ENCODE data around the gene SLC6A11.

The SLC6A11 gene

DNA sequence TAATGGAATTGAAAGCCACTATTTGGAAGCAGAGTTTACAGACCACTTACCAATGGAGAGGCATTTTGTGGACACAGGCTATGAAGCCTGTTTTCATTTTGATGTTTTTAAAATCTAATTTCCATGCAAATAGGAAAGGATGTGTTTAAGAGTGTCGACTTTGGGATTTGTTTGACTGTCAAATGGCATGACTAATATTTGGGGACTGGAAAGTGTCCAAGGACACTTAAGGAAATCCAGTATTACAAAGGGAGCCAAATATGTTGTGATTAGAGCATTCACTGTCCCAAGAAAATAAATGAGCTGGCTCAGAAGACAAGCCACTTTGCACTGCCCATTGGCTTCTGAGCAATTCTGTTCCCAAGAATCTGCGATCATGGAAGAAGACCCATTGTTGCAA lies 34.0 kb upstream of the SLC6A11 start:
- ATAC-seq: no peak
- TF ChIP-seq SNAI2 (CRISPR knock-in tag; IDR thresholded peaks at IDR 0.05) (no peak), ZNF70 (CRISPR knock-in tag; IDR thresholded peaks at IDR 0.05) (no peak), ISL1 (CRISPR knock-in tag; IDR thresholded peaks at IDR 0.05) (no peak), OSR1 (CRISPR knock-in tag; IDR thresholded peaks at IDR 0.05) (no peak), ESRRG (CRISPR knock-in tag; IDR thresholded peaks at IDR 0.05) (no peak), ZFP30 (CRISPR knock-in tag; IDR thresholded peaks at IDR 0.05) (no peak), ARNTL (CRISPR knock-in tag; IDR thresholded peaks at IDR 0.05; ENCODE audit: borderline replicate concordance, low read depth) (no peak), CSDC2 (CRISPR knock-in tag; IDR thresholded peaks at IDR 0.05) (no peak), ZNF8 (CRISPR knock-in tag; IDR thresholded peaks at IDR 0.05) (no peak), GLIS3 (CRISPR knock-in tag; IDR thresholded peaks at IDR 0.05) (no peak), ZC3H10 (CRISPR knock-in tag; IDR thresholded peaks at IDR 0.05) (no peak), PPARA (CRISPR knock-in tag; IDR thresholded peaks at IDR 0.05; ENCODE audit: borderline replicate concordance) (no peak), BACH2 (CRISPR knock-in tag; IDR thresholded peaks at IDR 0.05; ENCODE audit: borderline replicate concordance) (no peak), TCF4 (CRISPR knock-in tag; IDR thresholded peaks at IDR 0.05; ENCODE audit: borderline replicate concordance) (no peak), RARB (CRISPR knock-in tag; IDR thresholded peaks at IDR 0.05) (no peak), ZNF565 (CRISPR knock-in tag; conservative IDR thresholded peaks at IDR 0.05; ENCODE audit: low read depth) (no peak)
- TF ChIP-seq, protein P1, sequence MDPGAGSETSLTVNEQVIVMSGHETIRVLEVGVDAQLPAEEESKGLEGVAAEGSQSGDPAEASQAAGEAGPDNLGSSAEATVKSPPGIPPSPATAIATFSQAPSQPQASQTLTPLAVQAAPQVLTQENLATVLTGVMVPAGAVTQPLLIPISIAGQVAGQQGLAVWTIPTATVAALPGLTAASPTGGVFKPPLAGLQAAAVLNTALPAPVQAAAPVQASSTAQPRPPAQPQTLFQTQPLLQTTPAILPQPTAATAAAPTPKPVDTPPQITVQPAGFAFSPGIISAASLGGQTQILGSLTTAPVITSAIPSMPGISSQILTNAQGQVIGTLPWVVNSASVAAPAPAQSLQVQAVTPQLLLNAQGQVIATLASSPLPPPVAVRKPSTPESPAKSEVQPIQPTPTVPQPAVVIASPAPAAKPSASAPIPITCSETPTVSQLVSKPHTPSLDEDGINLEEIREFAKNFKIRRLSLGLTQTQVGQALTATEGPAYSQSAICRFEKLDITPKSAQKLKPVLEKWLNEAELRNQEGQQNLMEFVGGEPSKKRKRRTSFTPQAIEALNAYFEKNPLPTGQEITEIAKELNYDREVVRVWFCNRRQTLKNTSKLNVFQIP (CRISPR knock-in tag; IDR thresholded peaks at IDR 0.05; ENCODE audit: borderline replicate concordance, low read depth): no peak
- TF ChIP-seq, protein P2, sequence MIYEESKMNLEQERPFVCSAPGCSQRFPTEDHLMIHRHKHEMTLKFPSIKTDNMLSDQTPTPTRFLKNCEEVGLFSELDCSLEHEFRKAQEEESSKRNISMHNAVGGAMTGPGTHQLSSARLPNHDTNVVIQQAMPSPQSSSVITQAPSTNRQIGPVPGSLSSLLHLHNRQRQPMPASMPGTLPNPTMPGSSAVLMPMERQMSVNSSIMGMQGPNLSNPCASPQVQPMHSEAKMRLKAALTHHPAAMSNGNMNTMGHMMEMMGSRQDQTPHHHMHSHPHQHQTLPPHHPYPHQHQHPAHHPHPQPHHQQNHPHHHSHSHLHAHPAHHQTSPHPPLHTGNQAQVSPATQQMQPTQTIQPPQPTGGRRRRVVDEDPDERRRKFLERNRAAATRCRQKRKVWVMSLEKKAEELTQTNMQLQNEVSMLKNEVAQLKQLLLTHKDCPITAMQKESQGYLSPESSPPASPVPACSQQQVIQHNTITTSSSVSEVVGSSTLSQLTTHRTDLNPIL (CRISPR knock-in tag; IDR thresholded peaks at IDR 0.05; ENCODE audit: low read depth): no peak
- TF ChIP-seq, protein P3, sequence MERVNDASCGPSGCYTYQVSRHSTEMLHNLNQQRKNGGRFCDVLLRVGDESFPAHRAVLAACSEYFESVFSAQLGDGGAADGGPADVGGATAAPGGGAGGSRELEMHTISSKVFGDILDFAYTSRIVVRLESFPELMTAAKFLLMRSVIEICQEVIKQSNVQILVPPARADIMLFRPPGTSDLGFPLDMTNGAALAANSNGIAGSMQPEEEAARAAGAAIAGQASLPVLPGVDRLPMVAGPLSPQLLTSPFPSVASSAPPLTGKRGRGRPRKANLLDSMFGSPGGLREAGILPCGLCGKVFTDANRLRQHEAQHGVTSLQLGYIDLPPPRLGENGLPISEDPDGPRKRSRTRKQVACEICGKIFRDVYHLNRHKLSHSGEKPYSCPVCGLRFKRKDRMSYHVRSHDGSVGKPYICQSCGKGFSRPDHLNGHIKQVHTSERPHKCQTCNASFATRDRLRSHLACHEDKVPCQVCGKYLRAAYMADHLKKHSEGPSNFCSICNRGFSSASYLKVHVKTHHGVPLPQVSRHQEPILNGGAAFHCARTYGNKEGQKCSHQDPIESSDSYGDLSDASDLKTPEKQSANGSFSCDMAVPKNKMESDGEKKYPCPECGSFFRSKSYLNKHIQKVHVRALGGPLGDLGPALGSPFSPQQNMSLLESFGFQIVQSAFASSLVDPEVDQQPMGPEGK (CRISPR knock-in tag; IDR thresholded peaks at IDR 0.05; ENCODE audit: borderline replicate concordance): no peak

DNA sequence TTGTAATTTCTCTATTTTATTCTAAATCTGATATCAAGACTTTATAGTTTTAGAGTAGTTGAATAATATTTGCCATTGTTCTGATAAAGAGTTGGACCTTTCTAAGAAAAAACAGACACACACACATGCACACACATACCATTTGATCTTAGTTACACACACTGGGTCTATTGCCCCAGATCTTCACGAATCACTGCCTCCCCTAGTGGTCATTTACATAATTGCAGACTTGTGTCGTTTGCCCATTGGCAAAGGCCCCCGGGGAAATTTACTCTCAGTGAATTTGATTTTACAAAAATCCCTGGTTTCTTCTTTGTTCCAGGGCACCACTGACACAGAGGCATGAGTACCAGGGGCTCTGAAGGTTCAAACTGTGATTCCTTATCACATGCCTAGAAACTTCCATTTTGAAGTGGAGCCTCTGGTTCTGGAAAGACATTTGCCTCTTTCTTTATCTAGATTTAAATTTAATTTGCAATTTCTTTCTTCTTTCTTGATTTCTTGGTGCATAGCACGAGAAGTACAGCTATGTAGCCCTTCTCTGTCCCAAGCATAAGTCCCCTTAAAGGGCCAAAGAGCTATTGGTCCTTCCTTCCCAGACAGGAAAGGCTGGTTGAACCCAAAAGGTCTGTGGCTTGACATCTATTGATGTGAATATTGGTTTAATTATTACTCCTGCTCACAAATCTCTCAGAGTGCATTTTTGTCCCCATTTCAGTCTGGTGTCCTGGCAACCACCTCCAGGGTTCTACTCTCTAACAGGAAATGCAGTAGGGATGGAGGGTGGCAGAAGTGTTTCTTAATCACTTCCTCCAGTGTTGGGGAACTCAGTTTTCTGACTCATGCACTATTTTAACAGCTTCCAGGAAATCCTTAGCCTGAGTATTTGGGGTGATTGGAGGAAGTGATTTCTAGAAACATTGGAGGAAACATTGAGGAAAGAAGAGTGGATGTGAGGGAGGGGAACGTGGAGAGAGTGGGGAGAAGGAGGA lies 32.4 kb upstream of the SLC6A11 start:
- ATAC-seq: peak; percentile 58; the same call in 1 of the 3 replicates
- TF ChIP-seq ZFP30 (CRISPR knock-in tag; IDR thresholded peaks at IDR 0.05) (no peak), ISL1 (CRISPR knock-in tag; IDR thresholded peaks at IDR 0.05) (no peak), ZFP3 (CRISPR knock-in tag; IDR thresholded peaks at IDR 0.05) (no peak), BACH2 (CRISPR knock-in tag; IDR thresholded peaks at IDR 0.05; ENCODE audit: borderline replicate concordance) (no peak), TCF4 (CRISPR knock-in tag; IDR thresholded peaks at IDR 0.05; ENCODE audit: borderline replicate concordance) (no peak), ESRRG (CRISPR knock-in tag; IDR thresholded peaks at IDR 0.05) (no peak), ZNF565 (CRISPR knock-in tag; conservative IDR thresholded peaks at IDR 0.05; ENCODE audit: low read depth) (no peak), CSDC2 (CRISPR knock-in tag; IDR thresholded peaks at IDR 0.05) (no peak)
- TF ChIP-seq, protein P2 (CRISPR knock-in tag; IDR thresholded peaks at IDR 0.05; ENCODE audit: low read depth): no peak

DNA sequence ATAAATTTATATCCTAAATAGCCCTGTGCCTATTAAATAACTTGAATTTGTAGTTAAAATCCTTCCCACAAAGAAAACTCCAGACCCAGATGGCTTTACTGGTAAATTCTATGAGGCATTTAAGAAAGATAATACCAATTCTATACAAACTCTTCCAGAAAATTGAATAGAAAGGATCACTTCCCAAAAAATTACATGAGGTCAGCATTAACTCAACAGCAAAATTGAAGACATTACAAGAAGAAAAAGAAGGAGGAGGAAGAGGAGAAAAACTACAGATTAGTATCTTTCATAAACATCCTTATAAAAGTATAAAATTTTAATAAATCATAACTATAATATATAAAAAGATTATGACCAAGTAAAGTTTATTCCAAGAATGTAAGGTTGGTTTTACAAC lies 29.4 kb upstream of the SLC6A11 start:
- ATAC-seq: no peak
- TF ChIP-seq ZFP30 (CRISPR knock-in tag; IDR thresholded peaks at IDR 0.05) (no peak), ZNF565 (CRISPR knock-in tag; conservative IDR thresholded peaks at IDR 0.05; ENCODE audit: low read depth) (no peak), RARB (CRISPR knock-in tag; IDR thresholded peaks at IDR 0.05) (no peak), PPARA (CRISPR knock-in tag; IDR thresholded peaks at IDR 0.05; ENCODE audit: borderline replicate concordance) (no peak), ARNTL (CRISPR knock-in tag; IDR thresholded peaks at IDR 0.05; ENCODE audit: borderline replicate concordance, low read depth) (no peak), ZNF70 (CRISPR knock-in tag; IDR thresholded peaks at IDR 0.05) (no peak), OSR1 (CRISPR knock-in tag; IDR thresholded peaks at IDR 0.05) (no peak), CSDC2 (CRISPR knock-in tag; IDR thresholded peaks at IDR 0.05) (no peak), ESRRG (CRISPR knock-in tag; IDR thresholded peaks at IDR 0.05) (no peak), ZFP3 (CRISPR knock-in tag; IDR thresholded peaks at IDR 0.05) (no peak), ZC3H10 (CRISPR knock-in tag; IDR thresholded peaks at IDR 0.05) (no peak), BACH2 (CRISPR knock-in tag; IDR thresholded peaks at IDR 0.05; ENCODE audit: borderline replicate concordance) (no peak), GLIS3 (CRISPR knock-in tag; IDR thresholded peaks at IDR 0.05) (no peak)
- TF ChIP-seq, protein P2 (CRISPR knock-in tag; IDR thresholded peaks at IDR 0.05; ENCODE audit: low read depth): no peak
- TF ChIP-seq, protein P4, sequence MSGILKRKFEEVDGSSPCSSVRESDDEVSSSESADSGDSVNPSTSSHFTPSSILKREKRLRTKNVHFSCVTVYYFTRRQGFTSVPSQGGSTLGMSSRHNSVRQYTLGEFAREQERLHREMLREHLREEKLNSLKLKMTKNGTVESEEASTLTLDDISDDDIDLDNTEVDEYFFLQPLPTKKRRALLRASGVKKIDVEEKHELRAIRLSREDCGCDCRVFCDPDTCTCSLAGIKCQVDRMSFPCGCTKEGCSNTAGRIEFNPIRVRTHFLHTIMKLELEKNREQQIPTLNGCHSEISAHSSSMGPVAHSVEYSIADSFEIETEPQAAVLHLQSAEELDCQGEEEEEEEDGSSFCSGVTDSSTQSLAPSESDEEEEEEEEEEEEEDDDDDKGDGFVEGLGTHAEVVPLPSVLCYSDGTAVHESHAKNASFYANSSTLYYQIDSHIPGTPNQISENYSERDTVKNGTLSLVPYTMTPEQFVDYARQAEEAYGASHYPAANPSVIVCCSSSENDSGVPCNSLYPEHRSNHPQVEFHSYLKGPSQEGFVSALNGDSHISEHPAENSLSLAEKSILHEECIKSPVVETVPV (CRISPR knock-in tag; IDR thresholded peaks at IDR 0.05): no peak
- TF ChIP-seq, protein P1 (CRISPR knock-in tag; IDR thresholded peaks at IDR 0.05; ENCODE audit: borderline replicate concordance, low read depth): no peak

Measured in SK-N-SH treated with all-trans-retinoic acid at 6 μM for 48 hours (cell line).